ENCODE results near the gene CBX7. TPM values are rescaled to one million over a fixed set of nuclear protein-coding genes. Genes with fewer than 3 reads are reported as not detected.
A peak's percentile ranks its signal among the peaks of the same experiment; 100 is the strongest.

CBX7 gene
- total RNA-seq, 1 donor from 2014 or later, result 2.3 TPM

- Mint-ChIP-seq H3K27ac (ENCODE audit: unreplicated experiment) (no peak overlapping the region), H3K27me3 (ENCODE audit: low read depth) (peaks cover 7% of the 10 kb centered on the region), H3K4me3 (no peak overlapping the region), H3K9me3 (no peaks in the 10 kb centered on the region), H3K36me3 (ENCODE audit: low read depth) (no peaks in the 10 kb centered on the region), H3K4me1 (peaks cover 40% of the 10 kb centered on the region)
- no peak for DNase-seq (ENCODE audit: low read depth, low spot score)
- TF ChIP-seq CTCF (conservative IDR thresholded peaks at IDR 0.05), result no peak
Measured at GRCh38 chr22:39132871-39133524, 19.5 kb downstream of the CBX7 start.

GRCh38 chr22:39132281-39132680 is 20.2 kb downstream of the CBX7 start:
- Mint-ChIP-seq H3K36me3 (ENCODE audit: low read depth) (no peaks in the 10 kb centered on the region), H3K27ac (ENCODE audit: unreplicated experiment) (no peak overlapping the region), H3K4me3 (no peak overlapping the region), H3K27me3 (ENCODE audit: low read depth) (peaks cover 7% of the 10 kb centered on the region), H3K4me1 (peaks cover 40% of the 10 kb centered on the region), H3K9me3 (no peaks in the 10 kb centered on the region)
- no peak for TF ChIP-seq CTCF (conservative IDR thresholded peaks at IDR 0.05)
- DNase-seq (ENCODE audit: low read depth, low spot score), result no peak

- peak; percentile 45 for DNase-seq (ENCODE audit: low read depth, low spot score)
- peak overlapping the region; percentile 64 for H3K27ac Mint-ChIP-seq (ENCODE audit: unreplicated experiment)
Measured at GRCh38 chr22:39130892-39131855, 21.3 kb downstream of the CBX7 start.

GRCh38 chr22:39130152-39130704 is 22.3 kb downstream of the CBX7 start:
- no peak for TF ChIP-seq CTCF (conservative IDR thresholded peaks at IDR 0.05)
- DNase-seq (ENCODE audit: low read depth, low spot score), result no peak
- Mint-ChIP-seq H3K36me3 (ENCODE audit: low read depth) (no peaks in the 10 kb centered on the region), H3K9me3 (no peaks in the 10 kb centered on the region), H3K27ac (ENCODE audit: unreplicated experiment) (no peak overlapping the region), H3K27me3 (ENCODE audit: low read depth) (peaks cover 6% of the 10 kb centered on the region), H3K4me3 (peak overlapping the region; percentile 7), H3K4me1 (peaks cover 39% of the 10 kb centered on the region)

More at GRCh38 chr22:39130892-39131855, 21.3 kb downstream of the CBX7 start:
- TF ChIP-seq CTCF (conservative IDR thresholded peaks at IDR 0.05), result no peak
- H3K4me1 Mint-ChIP-seq, result peaks cover 40% of the 10 kb centered on the region
- H3K36me3 Mint-ChIP-seq (ENCODE audit: low read depth), result no peaks in the 10 kb centered on the region
- no peaks in the 10 kb centered on the region for H3K9me3 Mint-ChIP-seq
- peak overlapping the region; percentile 21 for H3K4me3 Mint-ChIP-seq
- peaks cover 7% of the 10 kb centered on the region for H3K27me3 Mint-ChIP-seq (ENCODE audit: low read depth)

GRCh38 chr22:39129746-39130145 is 22.7 kb downstream of the CBX7 start:
- no peak for DNase-seq (ENCODE audit: low read depth, low spot score)
- Mint-ChIP-seq H3K4me3 (no peak overlapping the region), H3K27ac (ENCODE audit: unreplicated experiment) (no peak overlapping the region), H3K36me3 (ENCODE audit: low read depth) (no peaks in the 10 kb centered on the region), H3K4me1 (peaks cover 35% of the 10 kb centered on the region), H3K27me3 (ENCODE audit: low read depth) (peaks cover 2% of the 10 kb centered on the region), H3K9me3 (no peaks in the 10 kb centered on the region)
- TF ChIP-seq CTCF (conservative IDR thresholded peaks at IDR 0.05), result no peak
